Chondrocyte (in vitro differentiated cells): Measurements from ENCODE around the gene OVCH1. TPM values are rescaled to one million over a fixed set of nuclear protein-coding genes. Genes with fewer than 3 reads are reported as not detected.
A peak's percentile ranks its signal among the peaks of the same experiment; 100 is the strongest.
"Not testable (repeated sequence)": the region's sequence is repeated elsewhere in the genome, so short reads cannot be mapped to it uniquely, and the experiment has no call there.

Experiments
- DNase-seq: peaks from one replicate; pipeline ENCODE4 v3.0.0; 2021; ENCODE audit warnings: mixed read lengths, low spot score
- H3K27ac Mint-ChIP-seq: one replicate; pipeline ENCODE4 v1.8.0; 2021; ENCODE audit warnings: mild to moderate bottlenecking, moderate library complexity, mixed read lengths; ENCODE audit not compliant: unreplicated experiment
- H3K27me3 Mint-ChIP-seq: 2 replicates; pipeline ENCODE4 v1.8.0; 2021; ENCODE audit warnings: low read depth, mixed read lengths
- H3K36me3 Mint-ChIP-seq: 2 replicates; pipeline ENCODE4 v1.8.0; 2021; ENCODE audit warnings: low read depth, mixed read lengths
- H3K4me1 Mint-ChIP-seq: 2 replicates; pipeline ENCODE4 v1.8.0; 2021; ENCODE audit warnings: low read depth, mild to moderate bottlenecking, mixed read lengths
- H3K4me3 Mint-ChIP-seq: one replicate; pipeline ENCODE4 v1.8.0; 2021; ENCODE audit warnings: mild to moderate bottlenecking, moderate library complexity, mixed read lengths; ENCODE audit not compliant: unreplicated experiment
- H3K9me3 Mint-ChIP-seq: 2 replicates; pipeline ENCODE4 v1.8.0; 2021; ENCODE audit warnings: low read depth, mixed read lengths
- CTCF ChIP-seq: fragments of 200-600 bp; sonication (generic); IDR thresholded peaks from 2 replicates; pipeline ENCODE4 v1.5.0; 2021; ENCODE audit warnings: antibody characterized with exemption, mild to moderate bottlenecking, moderate library complexity
- total RNA-seq: library from RNA; stranded (reverse); gene quantifications from 3 replicates; pipeline ENCODE4 v1.2.1, GENCODE V29; 2021

The OVCH1 gene
- total RNA-seq, 1 donor from 2014 or later, result 0.20 TPM

- TF ChIP-seq CTCF, result no peak
These were observed 102.1 kb downstream of the OVCH1 start for GRCh38 chr12:29395356-29395755.

DNA sequence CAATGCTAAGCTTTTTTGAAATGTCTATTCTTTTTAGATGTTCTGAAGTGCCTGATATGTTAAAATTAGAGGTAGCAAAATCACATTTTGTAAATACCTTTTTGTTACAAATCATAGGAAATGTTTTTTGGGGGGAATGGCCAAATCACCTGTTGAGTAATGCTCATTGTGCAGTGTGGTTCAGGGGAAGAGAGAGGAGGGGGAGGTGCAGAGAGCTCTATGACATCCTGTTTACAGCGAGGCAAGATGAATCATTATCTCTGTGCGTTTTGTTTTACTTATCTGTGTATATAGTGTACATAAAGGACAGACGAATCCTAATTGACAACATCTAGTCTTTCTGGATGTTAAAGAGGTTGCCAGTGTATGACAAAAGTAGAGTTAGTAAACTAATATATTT is 107.1 kb downstream of the OVCH1 start:
- not testable (repeated sequence) for H3K4me3 Mint-ChIP-seq

More at GRCh38 chr12:29395356-29395755, 102.1 kb downstream of the OVCH1 start:
- H3K4me3 Mint-ChIP-seq, result no peak overlapping the region
- H3K27me3 Mint-ChIP-seq, result peaks cover 2% of the 10 kb centered on the region
- no peaks in the 10 kb centered on the region for H3K9me3 Mint-ChIP-seq
- H3K27ac Mint-ChIP-seq, result no peak overlapping the region
- H3K4me1 Mint-ChIP-seq, result no peaks in the 10 kb centered on the region
- no peak for DNase-seq
- H3K36me3 Mint-ChIP-seq, result no peaks in the 10 kb centered on the region

DNA sequence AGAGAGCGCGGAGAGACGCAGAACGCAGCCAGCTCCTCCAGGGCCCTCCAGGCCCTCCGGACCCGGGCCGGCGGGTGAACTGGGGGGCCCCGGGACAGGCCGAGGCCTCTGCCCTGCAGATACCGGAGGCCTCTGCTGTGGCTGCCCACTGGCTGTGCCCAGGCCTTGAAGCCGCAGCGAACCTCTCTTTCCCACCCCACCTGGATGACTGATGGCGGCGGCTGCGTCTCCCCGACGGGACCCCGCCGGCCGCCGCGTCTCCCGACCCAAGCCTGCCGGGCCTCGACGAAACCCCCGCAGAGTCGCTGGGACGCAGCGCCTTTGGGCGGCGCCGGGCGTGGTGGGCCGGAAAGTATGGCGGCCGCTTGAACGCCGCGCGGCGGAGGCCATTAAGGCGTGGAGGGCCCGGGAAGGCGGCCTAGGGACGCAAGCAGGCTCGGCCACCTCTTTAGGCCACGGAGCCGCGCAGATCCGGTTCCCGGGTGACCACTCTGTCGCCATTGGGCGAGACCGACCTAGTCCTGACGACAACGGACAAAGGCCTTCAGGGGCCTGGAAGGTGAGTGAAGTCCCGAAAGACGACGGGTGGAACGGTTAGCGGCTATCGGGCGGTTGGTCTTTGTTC is 108.1 kb downstream of the OVCH1 start:
- Mint-ChIP-seq H3K36me3 (no peaks in the 10 kb centered on the region), H3K4me3 (no peak overlapping the region), H3K27ac (no peak overlapping the region), H3K9me3 (no peaks in the 10 kb centered on the region), H3K27me3 (peaks cover 2% of the 10 kb centered on the region), H3K4me1 (no peaks in the 10 kb centered on the region)
- DNase-seq, result peak; percentile 68
- TF ChIP-seq CTCF, result no peak

More for the DNA sequence above, 107.1 kb downstream of the OVCH1 start:
- not testable (repeated sequence) for H3K4me1 Mint-ChIP-seq, H3K9me3 Mint-ChIP-seq, DNase-seq, H3K27ac Mint-ChIP-seq, H3K27me3 Mint-ChIP-seq, H3K36me3 Mint-ChIP-seq

DNA sequence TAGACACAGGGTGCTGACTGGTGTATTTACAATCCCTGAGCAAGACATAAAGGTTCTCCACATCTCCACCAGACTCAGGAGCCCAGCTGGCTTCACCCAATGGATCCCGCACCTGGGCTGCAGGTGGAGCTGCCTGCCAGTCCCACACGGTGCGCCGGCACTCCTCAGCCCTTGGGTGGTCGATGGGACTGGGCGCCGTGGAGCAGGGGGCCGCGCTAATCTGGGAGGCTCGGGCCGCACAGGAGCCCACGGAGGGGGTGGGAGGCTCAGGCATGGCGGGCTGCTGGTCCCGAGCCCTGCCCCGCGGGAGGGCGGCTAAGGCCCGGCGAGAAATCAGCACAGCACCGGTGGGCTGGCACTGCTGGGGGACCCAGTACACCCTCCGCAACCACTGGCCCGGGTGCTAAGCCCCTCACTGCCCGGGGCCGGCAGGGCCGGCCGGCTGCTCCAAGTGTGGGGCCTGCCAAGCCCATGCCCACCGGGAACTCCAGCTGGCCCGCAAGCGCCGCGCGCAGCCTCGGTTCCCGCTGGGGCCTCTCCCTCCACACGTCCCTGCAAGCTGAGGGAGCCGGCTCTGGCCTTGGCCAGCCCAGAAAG is 111.3 kb downstream of the OVCH1 start:
- not testable (repeated sequence) for H3K4me3 Mint-ChIP-seq, H3K36me3 Mint-ChIP-seq, H3K9me3 Mint-ChIP-seq, H3K27ac Mint-ChIP-seq, H3K4me1 Mint-ChIP-seq, H3K27me3 Mint-ChIP-seq
- DNase-seq, result peak; percentile 81

DNA sequence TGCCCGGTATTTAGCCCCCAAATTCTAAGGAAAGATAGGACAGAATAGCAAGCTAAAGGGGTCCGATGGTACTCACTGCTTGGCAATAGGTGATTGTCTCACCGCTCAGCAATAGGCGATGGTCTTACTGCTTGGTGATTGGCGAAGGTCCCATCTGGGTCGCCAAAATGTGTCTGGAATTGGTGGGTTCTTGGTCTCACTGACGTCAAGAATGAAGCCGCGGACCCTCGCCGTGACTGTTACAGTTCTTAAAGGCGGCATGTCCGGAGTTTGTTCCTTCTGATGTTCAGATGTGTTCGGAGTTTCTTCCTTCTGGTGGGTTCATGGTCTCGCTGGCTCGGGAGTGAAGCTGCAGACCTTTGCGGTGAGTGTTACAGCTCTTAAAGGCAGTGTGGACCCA is 112.3 kb downstream of the OVCH1 start:
- not testable (repeated sequence) for H3K27ac Mint-ChIP-seq, H3K27me3 Mint-ChIP-seq, H3K36me3 Mint-ChIP-seq, H3K4me3 Mint-ChIP-seq, H3K9me3 Mint-ChIP-seq, DNase-seq
- H3K4me1 Mint-ChIP-seq, result peaks cover 11% of the 10 kb centered on the region

GRCh38 chr12:29382251-29382650 is 115.2 kb downstream of the OVCH1 start:
- Mint-ChIP-seq H3K4me1 (peaks cover 28% of the 10 kb centered on the region), H3K4me3 (no peak overlapping the region), H3K27ac (no peak overlapping the region), H3K9me3 (no peaks in the 10 kb centered on the region), H3K36me3 (no peaks in the 10 kb centered on the region), H3K27me3 (no peaks in the 10 kb centered on the region)
- no peak for DNase-seq
- TF ChIP-seq CTCF, result no peak
